ENCODE data around the gene PNPLA3.

Gene PNPLA3

DNA sequence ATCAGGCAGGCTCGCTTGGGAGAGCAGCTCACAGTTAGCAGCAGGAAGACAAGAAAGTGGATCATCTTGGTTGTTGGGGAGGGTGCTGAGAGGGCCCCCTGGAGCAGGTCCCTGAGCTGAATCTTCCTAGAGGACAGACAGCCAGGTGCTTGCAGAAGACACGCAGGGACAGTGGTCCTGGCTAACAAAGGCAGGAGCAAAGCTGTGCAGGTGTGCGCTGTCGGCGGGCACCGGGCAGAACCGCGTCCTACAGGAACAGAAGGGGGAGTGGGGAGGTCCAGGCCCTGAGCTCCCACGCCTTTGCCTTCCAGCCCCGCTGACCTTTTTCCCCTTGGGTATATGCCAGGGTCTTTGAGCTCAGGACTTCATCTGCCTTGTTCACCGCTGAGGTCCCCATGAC, 70.4 kb downstream of the PNPLA3 start:
- DNase-seq = no peak

DNA sequence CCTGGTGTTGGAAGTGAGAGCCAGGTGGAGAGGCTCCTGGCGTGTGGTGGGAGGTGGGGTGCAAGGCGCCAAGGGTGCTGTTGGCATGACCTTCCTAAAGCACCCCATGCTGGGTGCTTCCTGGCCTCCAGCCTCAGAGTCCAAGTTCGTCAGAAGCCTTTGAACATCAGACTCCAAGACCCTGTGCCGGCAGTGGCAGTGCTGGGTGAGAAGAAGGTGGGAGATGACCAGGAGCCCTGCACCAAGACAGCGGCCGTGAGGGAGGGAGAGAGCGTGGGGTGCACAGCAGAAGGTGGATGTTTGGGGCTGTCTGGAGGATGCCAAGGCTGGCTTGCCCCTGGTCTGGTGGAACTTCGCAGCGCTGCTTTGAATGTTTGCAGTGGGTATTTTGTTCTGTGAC, 70.8 kb downstream of the PNPLA3 start:
- no peak for DNase-seq

GRCh38 chr22:43995057-43995685, 71.6 kb downstream of the PNPLA3 start:
- no peak for DNase-seq

DNA sequence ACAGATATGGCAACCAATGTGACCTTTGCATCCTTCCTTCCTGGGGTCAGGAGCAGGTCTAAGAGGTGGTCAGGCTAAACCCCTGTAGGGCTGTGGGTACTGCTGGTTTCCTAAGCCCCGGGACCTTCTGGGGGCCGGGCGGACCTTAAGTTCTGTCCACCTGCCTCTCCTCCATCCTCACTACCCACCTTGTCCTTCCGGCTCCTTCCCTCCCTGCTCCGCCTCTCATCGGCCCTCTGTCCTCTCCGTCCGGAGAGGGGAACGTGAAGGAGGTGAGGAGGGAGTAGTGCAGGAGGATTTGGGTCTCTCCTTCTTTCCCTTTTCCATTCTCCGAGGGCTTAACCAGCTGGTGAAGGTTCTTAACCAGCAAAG, 72.2 kb downstream of the PNPLA3 start:
- no peak for DNase-seq

- peak; percentile 76 to 84 for DNase-seq
Observed at GRCh38 chr22:43996170-43996980, 72.8 kb downstream of the PNPLA3 start.

- no peak for DNase-seq
Observed at GRCh38 chr22:43996981-43997265, 73.3 kb downstream of the PNPLA3 start.

All from inflammatory macrophage (primary cell).